ENCODE data around the gene EMILIN1. TPM values are rescaled to one million over a fixed set of nuclear protein-coding genes. Genes with fewer than 3 reads are reported as not detected.
A peak's percentile ranks its signal among the peaks of the same experiment; 100 is the strongest.

EMILIN1 gene
- total and polyA plus RNA-seq, 2 of the 8 experiments (the other 6 are each of a cell fraction or from before 2014, with no cell fraction given) = 1.9 to 3.0 TPM

DNA sequence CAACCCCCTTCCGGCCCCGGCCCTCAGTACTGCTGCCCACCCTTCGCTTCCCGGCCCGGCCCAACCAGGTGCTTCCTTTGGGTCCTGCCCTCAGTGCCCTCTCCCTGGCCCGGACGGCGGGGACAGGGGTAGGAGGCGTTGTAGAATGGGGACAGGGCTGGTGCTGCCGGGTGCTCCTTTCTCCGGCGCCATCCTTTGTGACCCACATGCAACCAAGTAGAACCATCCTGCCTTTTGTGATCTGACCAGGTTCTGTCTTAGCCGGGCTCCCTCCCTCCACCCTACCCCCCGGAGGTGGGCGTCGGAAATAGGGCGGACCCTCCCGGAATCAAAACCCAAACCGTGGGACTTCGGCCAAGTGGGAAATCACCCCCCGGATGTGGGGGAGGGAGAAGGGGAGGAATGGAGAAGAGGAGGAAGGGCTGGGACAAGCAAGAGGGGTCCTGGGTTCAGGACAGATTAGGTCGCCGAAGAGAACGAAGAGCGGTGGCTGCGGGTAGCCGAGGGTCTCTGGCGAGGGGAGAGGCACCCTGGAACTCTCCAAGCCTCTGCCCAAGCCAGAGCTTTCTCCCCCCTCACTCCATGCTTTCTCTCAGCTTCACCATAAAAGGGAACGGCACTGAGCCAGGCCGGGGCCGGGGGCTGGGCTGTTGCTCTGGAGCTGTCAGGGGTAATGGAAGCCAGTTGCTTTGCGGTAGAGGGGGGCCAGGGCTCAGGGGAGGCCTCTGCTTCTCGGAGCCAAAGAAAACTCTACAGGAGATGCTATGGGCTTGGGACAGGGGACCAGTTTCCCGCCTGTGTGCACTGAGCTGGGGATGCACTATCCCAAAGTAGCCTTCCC is 6.2 kb upstream of the EMILIN1 start (continued):
- TF ChIP-seq, protein P1, sequence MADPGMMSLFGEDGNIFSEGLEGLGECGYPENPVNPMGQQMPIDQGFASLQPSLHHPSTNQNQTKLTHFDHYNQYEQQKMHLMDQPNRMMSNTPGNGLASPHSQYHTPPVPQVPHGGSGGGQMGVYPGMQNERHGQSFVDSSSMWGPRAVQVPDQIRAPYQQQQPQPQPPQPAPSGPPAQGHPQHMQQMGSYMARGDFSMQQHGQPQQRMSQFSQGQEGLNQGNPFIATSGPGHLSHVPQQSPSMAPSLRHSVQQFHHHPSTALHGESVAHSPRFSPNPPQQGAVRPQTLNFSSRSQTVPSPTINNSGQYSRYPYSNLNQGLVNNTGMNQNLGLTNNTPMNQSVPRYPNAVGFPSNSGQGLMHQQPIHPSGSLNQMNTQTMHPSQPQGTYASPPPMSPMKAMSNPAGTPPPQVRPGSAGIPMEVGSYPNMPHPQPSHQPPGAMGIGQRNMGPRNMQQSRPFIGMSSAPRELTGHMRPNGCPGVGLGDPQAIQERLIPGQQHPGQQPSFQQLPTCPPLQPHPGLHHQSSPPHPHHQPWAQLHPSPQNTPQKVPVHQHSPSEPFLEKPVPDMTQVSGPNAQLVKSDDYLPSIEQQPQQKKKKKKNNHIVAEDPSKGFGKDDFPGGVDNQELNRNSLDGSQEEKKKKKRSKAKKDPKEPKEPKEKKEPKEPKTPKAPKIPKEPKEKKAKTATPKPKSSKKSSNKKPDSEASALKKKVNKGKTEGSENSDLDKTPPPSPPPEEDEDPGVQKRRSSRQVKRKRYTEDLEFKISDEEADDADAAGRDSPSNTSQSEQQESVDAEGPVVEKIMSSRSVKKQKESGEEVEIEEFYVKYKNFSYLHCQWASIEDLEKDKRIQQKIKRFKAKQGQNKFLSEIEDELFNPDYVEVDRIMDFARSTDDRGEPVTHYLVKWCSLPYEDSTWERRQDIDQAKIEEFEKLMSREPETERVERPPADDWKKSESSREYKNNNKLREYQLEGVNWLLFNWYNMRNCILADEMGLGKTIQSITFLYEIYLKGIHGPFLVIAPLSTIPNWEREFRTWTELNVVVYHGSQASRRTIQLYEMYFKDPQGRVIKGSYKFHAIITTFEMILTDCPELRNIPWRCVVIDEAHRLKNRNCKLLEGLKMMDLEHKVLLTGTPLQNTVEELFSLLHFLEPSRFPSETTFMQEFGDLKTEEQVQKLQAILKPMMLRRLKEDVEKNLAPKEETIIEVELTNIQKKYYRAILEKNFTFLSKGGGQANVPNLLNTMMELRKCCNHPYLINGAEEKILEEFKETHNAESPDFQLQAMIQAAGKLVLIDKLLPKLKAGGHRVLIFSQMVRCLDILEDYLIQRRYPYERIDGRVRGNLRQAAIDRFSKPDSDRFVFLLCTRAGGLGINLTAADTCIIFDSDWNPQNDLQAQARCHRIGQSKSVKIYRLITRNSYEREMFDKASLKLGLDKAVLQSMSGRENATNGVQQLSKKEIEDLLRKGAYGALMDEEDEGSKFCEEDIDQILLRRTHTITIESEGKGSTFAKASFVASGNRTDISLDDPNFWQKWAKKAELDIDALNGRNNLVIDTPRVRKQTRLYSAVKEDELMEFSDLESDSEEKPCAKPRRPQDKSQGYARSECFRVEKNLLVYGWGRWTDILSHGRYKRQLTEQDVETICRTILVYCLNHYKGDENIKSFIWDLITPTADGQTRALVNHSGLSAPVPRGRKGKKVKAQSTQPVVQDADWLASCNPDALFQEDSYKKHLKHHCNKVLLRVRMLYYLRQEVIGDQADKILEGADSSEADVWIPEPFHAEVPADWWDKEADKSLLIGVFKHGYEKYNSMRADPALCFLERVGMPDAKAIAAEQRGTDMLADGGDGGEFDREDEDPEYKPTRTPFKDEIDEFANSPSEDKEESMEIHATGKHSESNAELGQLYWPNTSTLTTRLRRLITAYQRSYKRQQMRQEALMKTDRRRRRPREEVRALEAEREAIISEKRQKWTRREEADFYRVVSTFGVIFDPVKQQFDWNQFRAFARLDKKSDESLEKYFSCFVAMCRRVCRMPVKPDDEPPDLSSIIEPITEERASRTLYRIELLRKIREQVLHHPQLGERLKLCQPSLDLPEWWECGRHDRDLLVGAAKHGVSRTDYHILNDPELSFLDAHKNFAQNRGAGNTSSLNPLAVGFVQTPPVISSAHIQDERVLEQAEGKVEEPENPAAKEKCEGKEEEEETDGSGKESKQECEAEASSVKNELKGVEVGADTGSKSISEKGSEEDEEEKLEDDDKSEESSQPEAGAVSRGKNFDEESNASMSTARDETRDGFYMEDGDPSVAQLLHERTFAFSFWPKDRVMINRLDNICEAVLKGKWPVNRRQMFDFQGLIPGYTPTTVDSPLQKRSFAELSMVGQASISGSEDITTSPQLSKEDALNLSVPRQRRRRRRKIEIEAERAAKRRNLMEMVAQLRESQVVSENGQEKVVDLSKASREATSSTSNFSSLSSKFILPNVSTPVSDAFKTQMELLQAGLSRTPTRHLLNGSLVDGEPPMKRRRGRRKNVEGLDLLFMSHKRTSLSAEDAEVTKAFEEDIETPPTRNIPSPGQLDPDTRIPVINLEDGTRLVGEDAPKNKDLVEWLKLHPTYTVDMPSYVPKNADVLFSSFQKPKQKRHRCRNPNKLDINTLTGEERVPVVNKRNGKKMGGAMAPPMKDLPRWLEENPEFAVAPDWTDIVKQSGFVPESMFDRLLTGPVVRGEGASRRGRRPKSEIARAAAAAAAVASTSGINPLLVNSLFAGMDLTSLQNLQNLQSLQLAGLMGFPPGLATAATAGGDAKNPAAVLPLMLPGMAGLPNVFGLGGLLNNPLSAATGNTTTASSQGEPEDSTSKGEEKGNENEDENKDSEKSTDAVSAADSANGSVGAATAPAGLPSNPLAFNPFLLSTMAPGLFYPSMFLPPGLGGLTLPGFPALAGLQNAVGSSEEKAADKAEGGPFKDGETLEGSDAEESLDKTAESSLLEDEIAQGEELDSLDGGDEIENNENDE (IDR thresholded peaks at IDR 0.05; ENCODE audit: insufficient replicate concordance, low read length) = no peak
- TF ChIP-seq EP300 (IDR thresholded peaks at IDR 0.05; ENCODE audit: borderline replicate concordance in 1 of 2, low read depth in 2 of 2, low read length in 2 of 2) (no peak), SRF (IDR thresholded peaks at IDR 0.05; ENCODE audit: low read depth, low read length) (peak; percentile 66), PHF8 (conservative IDR thresholded peaks at IDR 0.05; ENCODE audit: low read depth, low read length) (peak; percentile 10; the same call in 1 of the 2 replicates)

Measured in H1 (cell line).